ENCODE results near the gene ATXN7.

- no peak for TF ChIP-seq ADNP (CRISPR knock-in tag; IDR thresholded peaks at IDR 0.05)
- TF ChIP-seq PBX3 (CRISPR knock-in tag; IDR thresholded peaks at IDR 0.05; ENCODE audit: borderline replicate concordance) = no peak
- no peak for TF ChIP-seq ZFAT (CRISPR knock-in tag; conservative IDR thresholded peaks at IDR 0.05)
- no peak for TF ChIP-seq MYNN (CRISPR knock-in tag; IDR thresholded peaks at IDR 0.05; ENCODE audit: low read depth)
- TF ChIP-seq PRMT3 (CRISPR knock-in tag; IDR thresholded peaks at IDR 0.05; ENCODE audit: borderline replicate concordance, low read depth) = no peak
- no peak for TF ChIP-seq SNAPC2 (CRISPR knock-in tag; IDR thresholded peaks at IDR 0.05)
- no peak for TF ChIP-seq FOXO4 (CRISPR knock-in tag; conservative IDR thresholded peaks at IDR 0.05)
- no peak for TF ChIP-seq CHD2 (IDR thresholded peaks at IDR 0.05; ENCODE audit: low read depth, low read length)
- no peak for TF ChIP-seq ZHX1 (CRISPR knock-in tag; IDR thresholded peaks at IDR 0.05; ENCODE audit: low read depth)
- TF ChIP-seq FOXA1 (IDR thresholded peaks at IDR 0.05) = no peak
- TF ChIP-seq FOXA1 (CRISPR knock-in tag; IDR thresholded peaks at IDR 0.05) = no peak
- no peak for TF ChIP-seq IRF2 (CRISPR knock-in tag; IDR thresholded peaks at IDR 0.05)
- no peak for TF ChIP-seq SMAD9 (CRISPR knock-in tag; IDR thresholded peaks at IDR 0.05)
- no peak for TF ChIP-seq NR2F2 (IDR thresholded peaks at IDR 0.05; ENCODE audit: borderline replicate concordance, low read depth)
Measured at GRCh38 chr3:63932509-63933212, 69.0 kb downstream of the ATXN7 start.

Data from HepG2 (cell line).